ENCODE results near the gene C3orf33. TPM values are rescaled to one million over a fixed set of nuclear protein-coding genes. Genes with fewer than 3 reads are reported as not detected.
A peak's percentile ranks its signal among the peaks of the same experiment; 100 is the strongest.

Gene C3orf33
- polyA plus RNA-seq, 2 of the 4 experiments (the other 2 are of a cell fraction): 8.3 to 11.1 TPM

DNA sequence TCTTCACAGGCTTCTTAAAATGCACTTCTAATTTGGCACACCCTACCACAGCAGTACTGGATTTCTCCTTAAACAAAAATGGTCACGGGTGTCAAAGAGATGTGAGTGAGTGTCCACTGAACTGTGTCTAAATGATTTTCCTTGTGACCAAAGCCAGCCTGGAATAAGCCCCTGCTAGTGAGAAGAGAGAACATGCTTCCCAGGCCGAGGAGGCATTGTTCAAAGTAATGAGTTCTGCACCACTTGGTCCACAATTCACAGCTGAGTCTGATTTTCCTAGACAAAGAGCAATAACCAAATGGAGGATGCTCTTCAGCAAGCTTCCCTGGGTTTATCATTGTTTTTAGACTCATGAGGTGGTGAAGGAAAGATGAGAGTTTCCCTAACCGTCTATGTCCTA, 65.0 kb downstream of the C3orf33 start:
- ATAC-seq: no peak
- no peak for TF ChIP-seq RAD21 (conservative IDR thresholded peaks at IDR 0.05 in 1 of 2, IDR thresholded peaks at IDR 0.05 in 1 of 2)
- no peak for TF ChIP-seq JUNB (IDR thresholded peaks at IDR 0.05)
- TF ChIP-seq CBX8 (IDR thresholded peaks at IDR 0.05): no peak
- no peak for TF ChIP-seq RFX5 (IDR thresholded peaks at IDR 0.05)
- no peak for TF ChIP-seq FOSL2 (IDR thresholded peaks at IDR 0.05)
- TF ChIP-seq FOSL2 (CRISPR knock-in tag; IDR thresholded peaks at IDR 0.05): no peak
- no peak for TF ChIP-seq CTCF (IDR thresholded peaks at IDR 0.05)
- TF ChIP-seq PHF8 (IDR thresholded peaks at IDR 0.05; ENCODE audit: borderline replicate concordance, low read depth): no peak
- H3K4me2 ChIP-seq: no peak overlapping the region
- WGBS (ENCODE audit: missing lambda C conversion rate): 81% methylated on average over 3 of the region's 3 CpGs
- H3K4me3 ChIP-seq: no peak overlapping the region
- H3K9me3 ChIP-seq: no peaks in the 10 kb centered on the region
- FAIRE-seq: no peak
- peaks cover 32% of the 10 kb centered on the region for H3K4me1 ChIP-seq
- POLR2A ChIA-PET: no interaction called here
- CTCF ChIA-PET: interaction anchor here (1.0 kb wide), 1 partner anchor 359 kb away, joined by 3 read pairs; no protein-coding TSS in a partner anchor
- DNase-seq (ENCODE audit: low read depth in 1 of 2, low spot score in 1 of 2): no peak
- no peak overlapping the region for H3K27ac ChIP-seq

GRCh38 chr3:155739154-155739553, 66.9 kb downstream of the C3orf33 start:
- POLR2A ChIA-PET: interaction anchor here (1.3 kb wide), 1 partner anchor 66 kb away, joined by 7 read pairs; the partner anchor contains the start of gene C3orf33
- WGBS (ENCODE audit: missing lambda C conversion rate): 9% methylated on average over 5 of the region's 5 CpGs
- Histone ChIP-seq H3K4me2 (peak overlapping the region; percentile 80), H3K4me3 (peak overlapping the region; percentile 51), H3K4me1 (peaks cover 23% of the 10 kb centered on the region), H3K27ac (peak overlapping the region; percentile 75 to 81), H3K9me3 (no peaks in the 10 kb centered on the region)
- DNase-seq (ENCODE audit: low read depth in 1 of 2, low spot score in 1 of 2) (peak in 1 of 2 experiments; percentile 51), ATAC-seq (no peak), FAIRE-seq (no peak)
- CTCF ChIA-PET: interaction anchor here (1.1 to 3.1 kb wide), 3 partner anchors 9 to 67 kb away, joined by 3 to 13 read pairs (median 3); partner anchors contain the start of gene C3orf33
- TF ChIP-seq SMC3 (IDR thresholded peaks at IDR 0.05) (0 out of 3 replicates have a peak, but pooled peaks have one; percentile 14), MAFK (IDR thresholded peaks at IDR 0.05; ENCODE audit: partially characterized antibody) (no peak), NR3C1 (IDR thresholded peaks at IDR 0.05) (no peak), RAD21 (conservative IDR thresholded peaks at IDR 0.05 in 1 of 2, IDR thresholded peaks at IDR 0.05 in 1 of 2) (no peak), CTCF (IDR thresholded peaks at IDR 0.05) (peak; percentile 37), HEYL (CRISPR knock-in tag; IDR thresholded peaks at IDR 0.05) (no peak)
- TF ChIP-seq, protein P1, sequence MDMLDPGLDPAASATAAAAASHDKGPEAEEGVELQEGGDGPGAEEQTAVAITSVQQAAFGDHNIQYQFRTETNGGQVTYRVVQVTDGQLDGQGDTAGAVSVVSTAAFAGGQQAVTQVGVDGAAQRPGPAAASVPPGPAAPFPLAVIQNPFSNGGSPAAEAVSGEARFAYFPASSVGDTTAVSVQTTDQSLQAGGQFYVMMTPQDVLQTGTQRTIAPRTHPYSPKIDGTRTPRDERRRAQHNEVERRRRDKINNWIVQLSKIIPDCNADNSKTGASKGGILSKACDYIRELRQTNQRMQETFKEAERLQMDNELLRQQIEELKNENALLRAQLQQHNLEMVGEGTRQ (IDR thresholded peaks at IDR 0.05): no peak

DNA sequence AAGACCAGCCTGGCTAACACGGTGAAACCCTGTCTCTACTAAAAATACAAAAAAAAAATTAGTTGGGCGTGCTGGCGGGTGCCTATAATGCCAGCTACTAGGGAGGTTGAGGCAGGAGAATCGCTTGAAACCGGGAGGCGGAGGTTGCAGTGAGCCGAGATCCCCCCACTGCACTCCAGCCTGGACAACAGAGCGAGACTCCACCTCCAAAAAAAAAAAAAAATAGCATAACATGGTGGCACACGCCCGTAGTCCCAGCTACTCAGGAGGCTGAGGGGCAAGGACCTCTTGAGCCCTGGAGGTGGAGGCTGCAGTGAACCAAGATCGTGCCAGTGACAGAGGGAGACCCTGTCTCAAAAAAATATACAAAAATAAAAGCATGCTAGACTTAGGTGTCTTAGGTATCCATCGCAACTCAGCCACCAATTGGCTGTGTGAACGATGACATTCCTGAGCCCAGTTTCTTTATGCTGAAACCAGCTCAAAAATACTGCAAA, 67.5 kb downstream of the C3orf33 start:
- Histone ChIP-seq H3K4me1 (peaks cover 23% of the 10 kb centered on the region), H3K4me2 (peak overlapping the region; percentile 80), H3K27ac (peak overlapping the region; percentile 75 to 81), H3K4me3 (peak overlapping the region; percentile 51), H3K9me3 (no peaks in the 10 kb centered on the region)
- DNase-seq (ENCODE audit: low read depth in 1 of 2, low spot score in 1 of 2) (no peak), ATAC-seq (peak; percentile 33 to 56; a peak in 4 of 6 replicates), FAIRE-seq (no peak)
- CTCF ChIA-PET: interaction anchor here (1.1 to 3.1 kb wide), 3 partner anchors 9 to 67 kb away, joined by 3 to 13 read pairs (median 3); partner anchors contain the start of gene C3orf33
- 13% methylated on average over 13 of the region's 13 CpGs for WGBS (ENCODE audit: missing lambda C conversion rate)
- POLR2A ChIA-PET: interaction anchor here (1.3 kb wide), 1 partner anchor 67 kb away, joined by 7 read pairs; the partner anchor contains the start of gene C3orf33
- TF ChIP-seq CHD2 (IDR thresholded peaks at IDR 0.05; ENCODE audit: low read length, partially characterized antibody) (no peak), GATA3 (IDR thresholded peaks at IDR 0.05; ENCODE audit: borderline replicate concordance) (no peak), SREBF2 (IDR thresholded peaks at IDR 0.05) (no peak), FOSL2 (IDR thresholded peaks at IDR 0.05) (no peak), FOSL2 (CRISPR knock-in tag; IDR thresholded peaks at IDR 0.05) (no peak), ZFP36 (IDR thresholded peaks at IDR 0.05; ENCODE audit: borderline replicate concordance, partially characterized antibody) (no peak), HDAC2 (IDR thresholded peaks at IDR 0.05) (no peak), REST (IDR thresholded peaks at IDR 0.05) (no peak), ESRRA (IDR thresholded peaks at IDR 0.05; ENCODE audit: borderline replicate concordance, low read length) (no peak)
- TF ChIP-seq, protein P2, sequence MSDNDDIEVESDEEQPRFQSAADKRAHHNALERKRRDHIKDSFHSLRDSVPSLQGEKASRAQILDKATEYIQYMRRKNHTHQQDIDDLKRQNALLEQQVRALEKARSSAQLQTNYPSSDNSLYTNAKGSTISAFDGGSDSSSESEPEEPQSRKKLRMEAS (IDR thresholded peaks at IDR 0.05): no peak

Data from A549 (cell line).